GM19438 (cell line): ENCODE results near the gene ESPL1.

Experiments
- ATAC-seq: cut with Tn5 transposase; IDR thresholded peaks from one replicate; pipeline ENCODE4 v1.9.1; 2021; ENCODE audit warnings: low read depth; ENCODE audit not compliant: unreplicated experiment

ESPL1 gene

GRCh38 chr12:53230108-53230845 lies 37.8 kb upstream of the ESPL1 start:
- ATAC-seq = no peak

GRCh38 chr12:53231671-53231920 lies 36.5 kb upstream of the ESPL1 start:
- ATAC-seq = no peak

GRCh38 chr12:53231921-53232645 lies 36.0 kb upstream of the ESPL1 start, which contains the start of gene RARG:
RARG (minus strand) TSS chr12:53232209; CDS start chr12:53227545, 4,664 bp downstream.
- ATAC-seq = no peak

GRCh38 chr12:53232646-53233461 lies 35.2 kb upstream of the ESPL1 start:
- ATAC-seq = no peak

- no peak for ATAC-seq
Observed at GRCh38 chr12:53233671-53234121, 34.4 kb upstream of the ESPL1 start.

GRCh38 chr12:53234271-53234914 lies 33.7 kb upstream of the ESPL1 start:
- no peak for ATAC-seq

GRCh38 chr12:53235164-53235563 lies 32.9 kb upstream of the ESPL1 start:
- no peak for ATAC-seq

GRCh38 chr12:53235742-53236442 lies 32.2 kb upstream of the ESPL1 start:
- no peak for ATAC-seq

- no peak for ATAC-seq
Observed at GRCh38 chr12:53236443-53237111, 31.5 kb upstream of the ESPL1 start.

GRCh38 chr12:53239643-53240258 lies 28.3 kb upstream of the ESPL1 start:
- ATAC-seq = no peak

GRCh38 chr12:53241623-53242412 lies 26.3 kb upstream of the ESPL1 start:
- no peak for ATAC-seq

GRCh38 chr12:53244337-53244736 lies 23.8 kb upstream of the ESPL1 start:
- ATAC-seq = no peak

GRCh38 chr12:53245286-53245685 lies 22.8 kb upstream of the ESPL1 start:
- ATAC-seq = no peak

GRCh38 chr12:53251477-53252348 lies 16.4 kb upstream of the ESPL1 start:
- ATAC-seq = peak; percentile 79

GRCh38 chr12:53252349-53252916 lies 15.7 kb upstream of the ESPL1 start:
- ATAC-seq = peak; percentile 9

GRCh38 chr12:53253298-53253697 lies 14.8 kb upstream of the ESPL1 start:
- no peak for ATAC-seq
